IMR-90 (cell line): ENCODE data around the gene ALDH1A1. TPM values are rescaled to one million over a fixed set of nuclear protein-coding genes. Genes with fewer than 3 reads are reported as not detected.

Experiments
- ATAC-seq: fragments of 200-7000 bp; cut with Tn5 transposase; 2 replicates; pipeline ENCODE4 v1.9.1; 2020; ENCODE audit warnings: low read depth, mild to moderate bottlenecking, moderate library complexity
- BruUV-seq: library from RNA; stranded (reverse); fragments of 400-500 nt; replicated peaks from 2 replicates; lab custom pipeline; 2021; lab: Mats Ljungman, UMichigan
- CTCF ChIA-PET: fragments of 300-600 bp; formaldehyde crosslinking; extraction: SDS; loops from one replicate; lab custom pipeline; 2021; ENCODE audit warnings: antibody characterized with exemption; lab: Yijun Ruan, JAX
- POLR2A ChIA-PET: fragments of 300-600 bp; sonication (Branson Sonifier 250); formaldehyde crosslinking; loops from one replicate; lab custom pipeline; 2022; ENCODE audit warnings: antibody characterized with exemption; ENCODE audit not compliant: unreplicated experiment; lab: Charles Lee
- DNase-seq: peaks from one replicate; pipeline ENCODE4 v3.0.0; 2013
- H2AFZ ChIP-seq: replicated peaks from 2 replicates; pipeline ENCODE3; 2013; ENCODE audit warnings: low read length, mild to moderate bottlenecking; ENCODE audit not compliant: poor library complexity
- H2AK5ac ChIP-seq: 2 replicates; pipeline ENCODE4 v1.6.1; 2013; ENCODE audit warnings: low read depth, low read length, inconsistent platforms
- H2AK9ac ChIP-seq: replicated peaks from 2 replicates; pipeline ENCODE3; 2013; ENCODE audit warnings: mild to moderate bottlenecking, low read depth, low read length, moderate library complexity; ENCODE audit not compliant: poor library complexity
- H2BK120ac ChIP-seq: 2 replicates; pipeline ENCODE4 v1.6.1; 2013; ENCODE audit warnings: low read depth, low read length, inconsistent platforms
- H2BK15ac ChIP-seq: 3 replicates; pipeline ENCODE4 v1.6.1; 2013; ENCODE audit warnings: low read depth, low read length, inconsistent platforms
- H2BK20ac ChIP-seq: 2 replicates; pipeline ENCODE4 v1.6.1; 2013; ENCODE audit warnings: low read depth, mild to moderate bottlenecking, inconsistent platforms, low read length, moderate library complexity
- H2BK5ac ChIP-seq: 2 replicates; pipeline ENCODE4 v1.6.1; 2013; ENCODE audit warnings: mild to moderate bottlenecking, low read depth, low read length, inconsistent platforms; ENCODE audit not compliant: poor library complexity, severe bottlenecking
- H3K14ac ChIP-seq: replicated peaks from 2 replicates; pipeline ENCODE4 v1.6.1; 2013; ENCODE audit warnings: low read depth, low read length, inconsistent platforms
- H3K18ac ChIP-seq: 2 replicates; pipeline ENCODE4 v1.6.1; 2013; ENCODE audit warnings: low read depth, low read length, control low read depth
- H3K23ac ChIP-seq: 2 replicates; pipeline ENCODE4 v1.6.1; 2013; ENCODE audit warnings: low read depth, low read length, inconsistent platforms
- H3K27ac ChIP-seq: 2 replicates; pipeline ENCODE4 v1.5.1; 2013; ENCODE audit warnings: mild to moderate bottlenecking, control low read depth, low read length; ENCODE audit not compliant: insufficient read depth
- H3K27me3 ChIP-seq: 2 replicates; pipeline ENCODE4 v1.6.1; 2013; ENCODE audit warnings: low read length; ENCODE audit not compliant: control insufficient read depth, insufficient read depth
- H3K36me3 ChIP-seq: 2 replicates; pipeline ENCODE4 v1.6.1; 2013; ENCODE audit warnings: low read length, mixed read lengths; ENCODE audit not compliant: control insufficient read depth, insufficient read depth
- H3K4ac ChIP-seq: 2 replicates; pipeline ENCODE4 v1.6.1; 2013; ENCODE audit warnings: low read depth, low read length, inconsistent platforms
- H3K4me1 ChIP-seq: 2 replicates; pipeline ENCODE4 v1.6.1; 2013; ENCODE audit warnings: low read length, mixed read lengths; ENCODE audit not compliant: control insufficient read depth, insufficient read depth
- H3K4me2 ChIP-seq: 2 replicates; pipeline ENCODE4 v1.6.1; 2013; ENCODE audit warnings: low read depth, mild to moderate bottlenecking, control low read depth, low read length, moderate library complexity
- H3K4me3 ChIP-seq: 2 replicates; pipeline ENCODE4 v1.5.1; 2013; ENCODE audit warnings: low read depth, mild to moderate bottlenecking, control low read depth, low read length, moderate library complexity; ENCODE audit not compliant: insufficient read depth
- H3K56ac ChIP-seq: 2 replicates; pipeline ENCODE4 v1.6.1; 2013; ENCODE audit warnings: low read length, inconsistent platforms; ENCODE audit not compliant: insufficient read depth; ENCODE audit errors: extremely low read depth
- H3K79me1 ChIP-seq, 2 experiments: 2 replicates each; pipeline ENCODE4 v1.6.1; 2013; ENCODE audit warnings: low read length in 2 of 2, inconsistent platforms in 1 of 2, low read depth in 1 of 2
- H3K9ac ChIP-seq: 2 replicates; pipeline ENCODE4 v1.6.1; 2013; ENCODE audit warnings: low read depth, low read length, control low read depth
- H3K9me1 ChIP-seq: 2 replicates; pipeline ENCODE4 v1.6.1; 2013; ENCODE audit warnings: low read length, inconsistent platforms; ENCODE audit not compliant: insufficient read depth
- H3K9me3 ChIP-seq: 2 replicates; pipeline ENCODE4 v1.6.1; 2013; ENCODE audit warnings: low read length; ENCODE audit not compliant: control insufficient read depth, insufficient read depth
- H4K20me1 ChIP-seq: 2 replicates; pipeline ENCODE4 v1.6.1; 2013; ENCODE audit warnings: low read length, inconsistent platforms; ENCODE audit not compliant: insufficient read depth
- H4K5ac ChIP-seq: 2 replicates; pipeline ENCODE4 v1.6.1; 2013; ENCODE audit warnings: mild to moderate bottlenecking, low read depth, low read length, control low read depth
- H4K8ac ChIP-seq, 2 experiments: 2 replicates each; pipeline ENCODE4 v1.6.1; 2013; ENCODE audit warnings: low read depth in 2 of 2, low read length in 2 of 2, control low read depth in 1 of 2, inconsistent platforms in 1 of 2
- H4K91ac ChIP-seq: 2 replicates; pipeline ENCODE4 v1.6.1; 2013; ENCODE audit warnings: low read depth, low read length, inconsistent platforms; ENCODE audit not compliant: insufficient read depth
- BHLHE40 ChIP-seq: fragments of 150-350 bp; IDR thresholded peaks from 2 replicates; pipeline ENCODE4 v1.6.1; 2016; ENCODE audit warnings: mild to moderate bottlenecking, low read depth, low read length
- CEBPB ChIP-seq: IDR thresholded peaks from 2 replicates; pipeline ENCODE4 v1.6.1; 2012; ENCODE audit warnings: low read depth, low read length, improper control_type of control experiment
- CHD1 ChIP-seq: IDR thresholded peaks from 2 replicates; pipeline ENCODE4 v1.6.1; 2012; ENCODE audit warnings: low read depth, low read length, improper control_type of control experiment
- ELK1 ChIP-seq: fragments of 150-350 bp; IDR thresholded peaks from 2 replicates; pipeline ENCODE4 v1.6.1; 2016; ENCODE audit warnings: low read depth, mild to moderate bottlenecking, low read length, moderate library complexity, borderline replicate concordance
- FOS ChIP-seq: fragments of 150-350 bp; IDR thresholded peaks from 2 replicates; pipeline ENCODE4 v1.6.1; 2016; ENCODE audit warnings: low read depth, low read length
- MAFK ChIP-seq: IDR thresholded peaks from 2 replicates; pipeline ENCODE4 v1.6.1; 2012; ENCODE audit warnings: low read depth, low read length, improper control_type of control experiment
- MAZ ChIP-seq: IDR thresholded peaks from 2 replicates; pipeline ENCODE4 v1.6.1; 2012; ENCODE audit warnings: low read depth, mild to moderate bottlenecking, low read length, improper control_type of control experiment, moderate library complexity, borderline replicate concordance
- MXI1 ChIP-seq: IDR thresholded peaks from 2 replicates; pipeline ENCODE4 v1.6.1; 2012; ENCODE audit warnings: low read depth, mild to moderate bottlenecking, low read length, moderate library complexity, borderline replicate concordance
- NFE2L2 ChIP-seq: fragments of 150-350 bp; IDR thresholded peaks from 2 replicates; pipeline ENCODE4 v1.6.1; 2016; ENCODE audit warnings: low read depth, mild to moderate bottlenecking, low read length
- POLR2A ChIP-seq: IDR thresholded peaks from 2 replicates; pipeline ENCODE4 v1.6.1; 2012; ENCODE audit warnings: mild to moderate bottlenecking, low read depth, low read length
- RAD21 ChIP-seq: IDR thresholded peaks from 2 replicates; pipeline ENCODE4 v1.6.1; 2012; ENCODE audit warnings: low read length, improper control_type of control experiment
- RFX5 ChIP-seq: IDR thresholded peaks from 2 replicates; pipeline ENCODE4 v1.8.0; 2012; ENCODE audit warnings: low read depth, mild to moderate bottlenecking, low read length, moderate library complexity
- SMC3 ChIP-seq: fragments of 150-350 bp; IDR thresholded peaks from 2 replicates; pipeline ENCODE4 v1.6.1; 2016; ENCODE audit warnings: low read depth, mild to moderate bottlenecking, antibody characterized with exemption, low read length, moderate library complexity
- USF2 ChIP-seq: fragments of 150-350 bp; IDR thresholded peaks from 2 replicates; pipeline ENCODE4 v1.6.1; 2017; ENCODE audit warnings: mild to moderate bottlenecking, antibody characterized with exemption, low read length, low read depth
- WGBS, 2 experiments: methylation state at CpG; one replicate each; pipeline versions ENCODE4 v1.1.5 to v1.1.7; 2013; ENCODE audit warnings: missing lambda C conversion rate in 2 of 2; ENCODE audit not compliant: insufficient read length in 1 of 2; ENCODE audit errors: extremely low coverage in 2 of 2; 5-methylcytosine and 5-hydroxymethylcytosine counted together
- dilution Hi-C: fragments of 300-500 bp; cut with HindIII; formaldehyde crosslinking; loops from one replicate; pipeline ENCODE4 v1.14.3; 2018; ENCODE audit warnings: low sequenced_read_pairs; ENCODE audit not compliant: unreplicated experiment
- in situ Hi-C: fragments of 300-500 bp; cut with MboI; formaldehyde crosslinking; loops from 3 replicates; pipeline ENCODE4 v1.14.3; 2019; ENCODE audit warnings: low sequenced_read_pairs, inconsistent platforms, mixed read lengths
- intact Hi-C: fragments of 100-400 bp; cut with micrococcal nuclease; formaldehyde crosslinking; loops from 2 replicates; pipeline ENCODE4 v1.10.0; 2022
- polyA plus RNA-seq, 3 experiments: library from polyadenylated mRNA; depleted of rRNA; stranded (reverse); fragments of >200 nt; gene quantifications; 2 replicates each; pipeline ENCODE4 v1.2.3, GENCODE V29; 2012; ENCODE audit warnings: low replicate concordance in 1 of 3
- total RNA-seq: library from RNA; depleted of rRNA; stranded (reverse); fragments of >200 nt; gene quantifications from 2 replicates; pipeline ENCODE4 v1.2.3, GENCODE V29; 2012

ALDH1A1 gene
- total and polyA plus RNA-seq, 2 of the 4 experiments (the other 2 are of a cell fraction): not detected

- Histone ChIP-seq H4K20me1 (no peaks in the 10 kb centered on the region), H2BK15ac (no peak overlapping the region), H3K4ac (no peak overlapping the region), H2BK120ac (no peak overlapping the region), H2AFZ (no peak overlapping the region), H3K36me3 (no peaks in the 10 kb centered on the region), H4K91ac (no peak overlapping the region), H4K8ac (no peak overlapping the region), H3K23ac (no peak overlapping the region), H3K4me1 (no peaks in the 10 kb centered on the region), H3K18ac (no peak overlapping the region), H3K9ac (no peak overlapping the region), H2AK9ac (no peak overlapping the region), H3K56ac (no peak overlapping the region), H3K14ac (no peak overlapping the region), H3K9me1 (no peaks in the 10 kb centered on the region), H3K79me1 (no peaks in the 10 kb centered on the region), H3K9me3 (no peaks in the 10 kb centered on the region), H3K27ac (no peak overlapping the region), H4K5ac (no peak overlapping the region), H2AK5ac (no peak overlapping the region), H3K27me3 (no peaks in the 10 kb centered on the region; the same call in 1 of the 2 replicates), H2BK20ac (no peak overlapping the region), H3K4me2 (no peak overlapping the region), H3K4me3 (no peak overlapping the region), H2BK5ac (no peak overlapping the region)
- dilution Hi-C loops (no loop called here), in situ Hi-C loops (no loop called here), intact Hi-C loops (no loop called here)
- no peak for ATAC-seq
- POLR2A ChIA-PET: no interaction called here
- TF ChIP-seq RAD21: no peak
- no peak for TF ChIP-seq MAFK
- TF ChIP-seq FOS: no peak
- no peak for TF ChIP-seq ELK1
- TF ChIP-seq CHD1: no peak
- TF ChIP-seq CEBPB: no peak
- no peak for TF ChIP-seq SMC3
- no peak for TF ChIP-seq MXI1
- no peak for TF ChIP-seq POLR2A
- TF ChIP-seq MAZ: no peak
- TF ChIP-seq BHLHE40: no peak
- TF ChIP-seq RFX5: no peak
- TF ChIP-seq USF2: no peak
- TF ChIP-seq NFE2L2: no peak
- CTCF ChIA-PET: no interaction called here
- no CpG with 5 or more reads among the region's 2 CpGs for WGBS, 2 experiments
- BruUV-seq: no TSS peak
- DNase-seq: no peak
Observed at GRCh38 chr9:72936266-72936665, 16.6 kb downstream of the ALDH1A1 start.
